ENCODE results near the gene SKIDA1.
"Not testable (repeated sequence)": the region's sequence is repeated elsewhere in the genome, so short reads cannot be mapped to it uniquely, and the experiment has no call there.

SKIDA1 gene

GRCh38 chr10:21525367-21526187 is at the start of gene SKIDA1:
SKIDA1 (minus strand) TSS chr10:21525682; CDS start chr10:21517822, 7,860 bp downstream.
- TF ChIP-seq, protein P1, sequence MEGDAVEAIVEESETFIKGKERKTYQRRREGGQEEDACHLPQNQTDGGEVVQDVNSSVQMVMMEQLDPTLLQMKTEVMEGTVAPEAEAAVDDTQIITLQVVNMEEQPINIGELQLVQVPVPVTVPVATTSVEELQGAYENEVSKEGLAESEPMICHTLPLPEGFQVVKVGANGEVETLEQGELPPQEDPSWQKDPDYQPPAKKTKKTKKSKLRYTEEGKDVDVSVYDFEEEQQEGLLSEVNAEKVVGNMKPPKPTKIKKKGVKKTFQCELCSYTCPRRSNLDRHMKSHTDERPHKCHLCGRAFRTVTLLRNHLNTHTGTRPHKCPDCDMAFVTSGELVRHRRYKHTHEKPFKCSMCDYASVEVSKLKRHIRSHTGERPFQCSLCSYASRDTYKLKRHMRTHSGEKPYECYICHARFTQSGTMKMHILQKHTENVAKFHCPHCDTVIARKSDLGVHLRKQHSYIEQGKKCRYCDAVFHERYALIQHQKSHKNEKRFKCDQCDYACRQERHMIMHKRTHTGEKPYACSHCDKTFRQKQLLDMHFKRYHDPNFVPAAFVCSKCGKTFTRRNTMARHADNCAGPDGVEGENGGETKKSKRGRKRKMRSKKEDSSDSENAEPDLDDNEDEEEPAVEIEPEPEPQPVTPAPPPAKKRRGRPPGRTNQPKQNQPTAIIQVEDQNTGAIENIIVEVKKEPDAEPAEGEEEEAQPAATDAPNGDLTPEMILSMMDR (IDR thresholded peaks at IDR 0.05; ENCODE audit: low read depth, low read length, missing control alignments) = no peak
- DNase-seq (ENCODE audit: extremely low read depth, low read depth) = peak; percentile 97
- H3K4me3 ChIP-seq (replicated peaks; ENCODE audit: low read depth, low read length) = peak within 1 kb of the TSS; percentile 58

GRCh38 chr10:21574514-21574913 is 49.0 kb upstream of the SKIDA1 start:
- DNase-seq (ENCODE audit: extremely low read depth, low read depth) = not testable (repeated sequence)

GRCh38 chr10:21572578-21572977 is 47.1 kb upstream of the SKIDA1 start:
- H3K4me3 ChIP-seq (replicated peaks; ENCODE audit: low read depth, low read length) = no peak overlapping the region
- DNase-seq (ENCODE audit: extremely low read depth, low read depth) = no peak
- TF ChIP-seq, protein P1 (IDR thresholded peaks at IDR 0.05; ENCODE audit: low read depth, low read length, missing control alignments) = no peak

More at GRCh38 chr10:21574514-21574913, 49.0 kb upstream of the SKIDA1 start:
- not testable (repeated sequence) for H3K4me3 ChIP-seq (replicated peaks; ENCODE audit: low read depth, low read length)

- TF ChIP-seq, protein P1 (IDR thresholded peaks at IDR 0.05; ENCODE audit: low read depth, low read length, missing control alignments) = no peak
- H3K4me3 ChIP-seq (replicated peaks; ENCODE audit: low read depth, low read length) = no peak overlapping the region
- no peak for DNase-seq (ENCODE audit: extremely low read depth, low read depth)
Measured at GRCh38 chr10:21570761-21571521, 45.5 kb upstream of the SKIDA1 start.

- not testable (repeated sequence) for DNase-seq (ENCODE audit: extremely low read depth, low read depth); H3K4me3 ChIP-seq (replicated peaks; ENCODE audit: low read depth, low read length)
Measured at GRCh38 chr10:21558984-21559383, 33.5 kb upstream of the SKIDA1 start.

DNA sequence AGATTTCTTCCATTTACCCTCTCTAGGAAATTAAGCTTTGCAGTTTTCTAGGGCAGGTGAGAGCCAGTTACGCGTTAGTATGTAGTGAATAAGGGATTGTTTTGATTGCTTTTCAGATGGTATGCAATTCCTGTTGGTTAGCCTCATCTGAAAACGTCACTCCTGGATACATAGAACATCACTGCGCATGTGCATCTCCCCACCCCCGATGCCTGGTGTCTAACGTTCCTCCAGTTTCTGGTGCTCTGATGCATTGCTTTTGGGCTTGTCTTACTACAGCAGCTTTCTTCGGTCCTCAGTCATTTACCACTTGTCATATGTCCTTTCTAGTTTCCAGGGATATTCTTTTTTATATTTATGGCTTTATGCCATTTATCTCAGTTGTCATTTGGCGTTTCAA is 31.0 kb upstream of the SKIDA1 start:
- no peak for DNase-seq (ENCODE audit: extremely low read depth, low read depth)
- H3K4me3 ChIP-seq (replicated peaks; ENCODE audit: low read depth, low read length) = no peak overlapping the region
- TF ChIP-seq, protein P1 (IDR thresholded peaks at IDR 0.05; ENCODE audit: low read depth, low read length, missing control alignments) = no peak

- TF ChIP-seq, protein P1 (IDR thresholded peaks at IDR 0.05; ENCODE audit: low read depth, low read length, missing control alignments) = no peak
- DNase-seq (ENCODE audit: extremely low read depth, low read depth) = no peak
- no peak overlapping the region for H3K4me3 ChIP-seq (replicated peaks; ENCODE audit: low read depth, low read length)
Measured at GRCh38 chr10:21552638-21553037, 27.2 kb upstream of the SKIDA1 start.
